ENCODE measurements around the gene ERF.

DNA sequence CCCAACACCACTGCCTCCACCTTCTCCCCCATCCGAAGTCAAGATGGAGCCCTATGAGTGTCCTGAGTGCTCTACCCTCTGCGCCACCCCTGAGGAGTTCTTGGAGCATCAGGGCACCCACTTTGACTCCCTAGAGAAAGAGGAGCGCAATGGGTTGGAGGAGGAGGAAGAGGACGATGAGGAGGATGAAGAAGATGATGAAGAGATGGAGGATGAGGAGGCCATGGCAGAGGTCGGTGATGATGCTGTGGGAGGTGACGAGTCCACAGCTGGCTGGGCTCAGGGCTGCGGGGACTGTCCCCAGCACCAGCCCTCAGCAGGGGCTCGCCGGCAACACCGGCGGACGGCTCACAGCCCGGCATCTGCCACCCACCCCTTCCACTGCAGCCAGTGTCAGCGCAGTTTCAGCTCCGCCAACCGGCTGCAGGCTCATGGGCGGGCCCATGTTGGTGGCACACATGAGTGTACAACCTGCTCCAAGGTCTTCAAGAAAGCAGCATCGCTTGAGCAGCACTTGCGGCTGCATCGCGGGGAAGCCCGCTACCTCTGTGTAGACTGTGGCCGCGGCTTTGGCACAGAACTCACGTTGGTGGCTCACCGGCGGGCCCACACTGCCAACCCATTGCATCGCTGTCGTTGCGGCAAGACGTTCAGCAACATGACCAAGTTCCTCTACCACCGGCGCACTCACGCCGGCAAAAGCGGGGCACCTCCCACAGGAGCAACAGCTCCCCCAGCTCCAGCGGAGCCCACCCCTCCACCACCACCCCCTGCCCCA, 29.8 kb downstream of the ERF start:
- TF ChIP-seq POLR2A (IDR thresholded peaks at IDR 0.05; ENCODE audit: low read depth, low read length), result no peak
- TF ChIP-seq ZNF622 (IDR thresholded peaks at IDR 0.05), result no peak
- no peak for TF ChIP-seq RFX5 (IDR thresholded peaks at IDR 0.05; ENCODE audit: low read depth, low read length)
- TF ChIP-seq, protein P1, sequence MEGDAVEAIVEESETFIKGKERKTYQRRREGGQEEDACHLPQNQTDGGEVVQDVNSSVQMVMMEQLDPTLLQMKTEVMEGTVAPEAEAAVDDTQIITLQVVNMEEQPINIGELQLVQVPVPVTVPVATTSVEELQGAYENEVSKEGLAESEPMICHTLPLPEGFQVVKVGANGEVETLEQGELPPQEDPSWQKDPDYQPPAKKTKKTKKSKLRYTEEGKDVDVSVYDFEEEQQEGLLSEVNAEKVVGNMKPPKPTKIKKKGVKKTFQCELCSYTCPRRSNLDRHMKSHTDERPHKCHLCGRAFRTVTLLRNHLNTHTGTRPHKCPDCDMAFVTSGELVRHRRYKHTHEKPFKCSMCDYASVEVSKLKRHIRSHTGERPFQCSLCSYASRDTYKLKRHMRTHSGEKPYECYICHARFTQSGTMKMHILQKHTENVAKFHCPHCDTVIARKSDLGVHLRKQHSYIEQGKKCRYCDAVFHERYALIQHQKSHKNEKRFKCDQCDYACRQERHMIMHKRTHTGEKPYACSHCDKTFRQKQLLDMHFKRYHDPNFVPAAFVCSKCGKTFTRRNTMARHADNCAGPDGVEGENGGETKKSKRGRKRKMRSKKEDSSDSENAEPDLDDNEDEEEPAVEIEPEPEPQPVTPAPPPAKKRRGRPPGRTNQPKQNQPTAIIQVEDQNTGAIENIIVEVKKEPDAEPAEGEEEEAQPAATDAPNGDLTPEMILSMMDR (IDR thresholded peaks at IDR 0.05 in 2 of 3, conservative IDR thresholded peaks at IDR 0.05 in 1 of 3; ENCODE audit: control insufficient read depth in 2 of 3, extremely low read depth in 1 of 3, insufficient read depth in 1 of 3, low read depth in 3 of 3, low read length in 3 of 3), result no peak
- TF ChIP-seq POLR2AphosphoS5 (IDR thresholded peaks at IDR 0.05; ENCODE audit: low read length), result no peak
- TF ChIP-seq CREB1 (IDR thresholded peaks at IDR 0.05; ENCODE audit: low read depth), result no peak
- no peak for TF ChIP-seq NFYB (IDR thresholded peaks at IDR 0.05; ENCODE audit: insufficient read depth, low read depth, low read length)
- TF ChIP-seq, protein P2, sequence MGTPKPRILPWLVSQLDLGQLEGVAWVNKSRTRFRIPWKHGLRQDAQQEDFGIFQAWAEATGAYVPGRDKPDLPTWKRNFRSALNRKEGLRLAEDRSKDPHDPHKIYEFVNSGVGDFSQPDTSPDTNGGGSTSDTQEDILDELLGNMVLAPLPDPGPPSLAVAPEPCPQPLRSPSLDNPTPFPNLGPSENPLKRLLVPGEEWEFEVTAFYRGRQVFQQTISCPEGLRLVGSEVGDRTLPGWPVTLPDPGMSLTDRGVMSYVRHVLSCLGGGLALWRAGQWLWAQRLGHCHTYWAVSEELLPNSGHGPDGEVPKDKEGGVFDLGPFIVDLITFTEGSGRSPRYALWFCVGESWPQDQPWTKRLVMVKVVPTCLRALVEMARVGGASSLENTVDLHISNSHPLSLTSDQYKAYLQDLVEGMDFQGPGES (IDR thresholded peaks at IDR 0.05), result no peak
- no peak for TF ChIP-seq TARDBP (IDR thresholded peaks at IDR 0.05; ENCODE audit: borderline replicate concordance)
